ENCODE data around the gene MAMDC4. TPM values are rescaled to one million over a fixed set of nuclear protein-coding genes. Genes with fewer than 3 reads are reported as not detected.

The MAMDC4 gene
- total RNA-seq, 1 experiment from 2014 or later, result 17.3 TPM

DNA sequence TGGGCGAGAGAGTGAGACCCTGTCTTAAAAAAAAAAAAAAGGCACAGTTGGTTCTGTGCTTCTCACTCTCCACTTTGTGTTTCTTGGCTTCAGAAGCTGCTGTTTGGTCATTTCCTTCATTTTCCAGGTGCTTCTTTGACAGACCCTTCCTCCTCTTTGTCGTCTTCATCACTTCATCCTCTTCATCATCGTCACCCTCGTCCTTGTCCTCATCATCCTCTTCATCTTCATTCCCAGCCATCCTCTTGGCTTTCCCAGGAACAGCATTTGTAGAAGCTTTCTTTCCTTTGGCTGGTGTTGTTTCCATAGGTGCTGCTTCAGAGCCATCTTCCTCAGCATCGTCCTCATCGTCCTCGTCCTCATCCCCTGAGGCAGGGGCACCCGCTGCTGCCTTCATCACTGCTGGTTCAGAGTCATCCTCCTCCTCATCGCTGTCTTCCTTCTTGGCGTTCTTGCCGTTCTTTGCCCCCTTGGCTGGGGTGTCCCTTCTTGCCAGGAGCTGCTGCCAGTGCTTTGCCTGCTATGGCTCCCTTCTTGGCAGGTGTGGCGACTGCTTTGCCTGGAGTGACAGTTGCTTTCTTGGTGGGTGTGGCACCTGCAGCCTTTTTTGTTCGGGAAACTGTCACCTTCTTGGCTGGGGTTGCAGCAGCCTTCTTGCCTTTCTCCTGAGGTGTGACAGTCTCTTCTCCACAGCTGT is 37.3 kb upstream of the MAMDC4 start:
- no peak overlapping the region for H3K9ac ChIP-seq (ENCODE audit: low read length)
- no peak overlapping the region for H2AFZ ChIP-seq (ENCODE audit: low read depth, low read length, poor library complexity, severe bottlenecking)
- no peaks in the 10 kb centered on the region for H3K4me1 ChIP-seq (ENCODE audit: control insufficient read depth in 1 of 2, insufficient read depth in 2 of 2, low read length in 2 of 2)
- TF ChIP-seq RAD21 (IDR thresholded peaks at IDR 0.05; ENCODE audit: low read depth) (no peak), POLR2AphosphoS5 (IDR thresholded peaks at IDR 0.05; ENCODE audit: low read depth, low read length) (no peak), EZH2phosphoT487 (IDR thresholded peaks at IDR 0.05; ENCODE audit: borderline replicate concordance) (no peak), JUND (IDR thresholded peaks at IDR 0.05) (no peak), EZH2 (IDR thresholded peaks at IDR 0.05) (no peak), ELF1 (IDR thresholded peaks at IDR 0.05; ENCODE audit: borderline replicate concordance, low read depth) (no peak), ZFX (IDR thresholded peaks at IDR 0.05) (no peak), SP1 (IDR thresholded peaks at IDR 0.05; ENCODE audit: low read depth) (no peak), CEBPB (IDR thresholded peaks at IDR 0.05; ENCODE audit: low read depth) (no peak), SRF (IDR thresholded peaks at IDR 0.05; ENCODE audit: low read depth) (no peak), EGR1 (IDR thresholded peaks at IDR 0.05; ENCODE audit: low read depth) (no peak)
- TF ChIP-seq, protein P1, sequence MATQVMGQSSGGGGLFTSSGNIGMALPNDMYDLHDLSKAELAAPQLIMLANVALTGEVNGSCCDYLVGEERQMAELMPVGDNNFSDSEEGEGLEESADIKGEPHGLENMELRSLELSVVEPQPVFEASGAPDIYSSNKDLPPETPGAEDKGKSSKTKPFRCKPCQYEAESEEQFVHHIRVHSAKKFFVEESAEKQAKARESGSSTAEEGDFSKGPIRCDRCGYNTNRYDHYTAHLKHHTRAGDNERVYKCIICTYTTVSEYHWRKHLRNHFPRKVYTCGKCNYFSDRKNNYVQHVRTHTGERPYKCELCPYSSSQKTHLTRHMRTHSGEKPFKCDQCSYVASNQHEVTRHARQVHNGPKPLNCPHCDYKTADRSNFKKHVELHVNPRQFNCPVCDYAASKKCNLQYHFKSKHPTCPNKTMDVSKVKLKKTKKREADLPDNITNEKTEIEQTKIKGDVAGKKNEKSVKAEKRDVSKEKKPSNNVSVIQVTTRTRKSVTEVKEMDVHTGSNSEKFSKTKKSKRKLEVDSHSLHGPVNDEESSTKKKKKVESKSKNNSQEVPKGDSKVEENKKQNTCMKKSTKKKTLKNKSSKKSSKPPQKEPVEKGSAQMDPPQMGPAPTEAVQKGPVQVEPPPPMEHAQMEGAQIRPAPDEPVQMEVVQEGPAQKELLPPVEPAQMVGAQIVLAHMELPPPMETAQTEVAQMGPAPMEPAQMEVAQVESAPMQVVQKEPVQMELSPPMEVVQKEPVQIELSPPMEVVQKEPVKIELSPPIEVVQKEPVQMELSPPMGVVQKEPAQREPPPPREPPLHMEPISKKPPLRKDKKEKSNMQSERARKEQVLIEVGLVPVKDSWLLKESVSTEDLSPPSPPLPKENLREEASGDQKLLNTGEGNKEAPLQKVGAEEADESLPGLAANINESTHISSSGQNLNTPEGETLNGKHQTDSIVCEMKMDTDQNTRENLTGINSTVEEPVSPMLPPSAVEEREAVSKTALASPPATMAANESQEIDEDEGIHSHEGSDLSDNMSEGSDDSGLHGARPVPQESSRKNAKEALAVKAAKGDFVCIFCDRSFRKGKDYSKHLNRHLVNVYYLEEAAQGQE (IDR thresholded peaks at IDR 0.05; ENCODE audit: low read depth), result no peak
- TF ChIP-seq, protein P2, sequence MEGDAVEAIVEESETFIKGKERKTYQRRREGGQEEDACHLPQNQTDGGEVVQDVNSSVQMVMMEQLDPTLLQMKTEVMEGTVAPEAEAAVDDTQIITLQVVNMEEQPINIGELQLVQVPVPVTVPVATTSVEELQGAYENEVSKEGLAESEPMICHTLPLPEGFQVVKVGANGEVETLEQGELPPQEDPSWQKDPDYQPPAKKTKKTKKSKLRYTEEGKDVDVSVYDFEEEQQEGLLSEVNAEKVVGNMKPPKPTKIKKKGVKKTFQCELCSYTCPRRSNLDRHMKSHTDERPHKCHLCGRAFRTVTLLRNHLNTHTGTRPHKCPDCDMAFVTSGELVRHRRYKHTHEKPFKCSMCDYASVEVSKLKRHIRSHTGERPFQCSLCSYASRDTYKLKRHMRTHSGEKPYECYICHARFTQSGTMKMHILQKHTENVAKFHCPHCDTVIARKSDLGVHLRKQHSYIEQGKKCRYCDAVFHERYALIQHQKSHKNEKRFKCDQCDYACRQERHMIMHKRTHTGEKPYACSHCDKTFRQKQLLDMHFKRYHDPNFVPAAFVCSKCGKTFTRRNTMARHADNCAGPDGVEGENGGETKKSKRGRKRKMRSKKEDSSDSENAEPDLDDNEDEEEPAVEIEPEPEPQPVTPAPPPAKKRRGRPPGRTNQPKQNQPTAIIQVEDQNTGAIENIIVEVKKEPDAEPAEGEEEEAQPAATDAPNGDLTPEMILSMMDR (IDR thresholded peaks at IDR 0.05 in 2 of 3, conservative IDR thresholded peaks at IDR 0.05 in 1 of 3; ENCODE audit: borderline replicate concordance in 1 of 3, insufficient read depth in 1 of 3, low read depth in 2 of 3, low read length in 2 of 3), result no peak
- TF ChIP-seq, protein P3, sequence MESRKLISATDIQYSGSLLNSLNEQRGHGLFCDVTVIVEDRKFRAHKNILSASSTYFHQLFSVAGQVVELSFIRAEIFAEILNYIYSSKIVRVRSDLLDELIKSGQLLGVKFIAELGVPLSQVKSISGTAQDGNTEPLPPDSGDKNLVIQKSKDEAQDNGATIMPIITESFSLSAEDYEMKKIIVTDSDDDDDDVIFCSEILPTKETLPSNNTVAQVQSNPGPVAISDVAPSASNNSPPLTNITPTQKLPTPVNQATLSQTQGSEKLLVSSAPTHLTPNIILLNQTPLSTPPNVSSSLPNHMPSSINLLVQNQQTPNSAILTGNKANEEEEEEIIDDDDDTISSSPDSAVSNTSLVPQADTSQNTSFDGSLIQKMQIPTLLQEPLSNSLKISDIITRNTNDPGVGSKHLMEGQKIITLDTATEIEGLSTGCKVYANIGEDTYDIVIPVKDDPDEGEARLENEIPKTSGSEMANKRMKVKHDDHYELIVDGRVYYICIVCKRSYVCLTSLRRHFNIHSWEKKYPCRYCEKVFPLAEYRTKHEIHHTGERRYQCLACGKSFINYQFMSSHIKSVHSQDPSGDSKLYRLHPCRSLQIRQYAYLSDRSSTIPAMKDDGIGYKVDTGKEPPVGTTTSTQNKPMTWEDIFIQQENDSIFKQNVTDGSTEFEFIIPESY (IDR thresholded peaks at IDR 0.05; ENCODE audit: extremely low read depth, insufficient replicate concordance, low read length), result no peak
- TF ChIP-seq, protein P4, sequence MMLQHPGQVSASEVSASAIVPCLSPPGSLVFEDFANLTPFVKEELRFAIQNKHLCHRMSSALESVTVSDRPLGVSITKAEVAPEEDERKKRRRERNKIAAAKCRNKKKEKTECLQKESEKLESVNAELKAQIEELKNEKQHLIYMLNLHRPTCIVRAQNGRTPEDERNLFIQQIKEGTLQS (IDR thresholded peaks at IDR 0.05), result no peak
- no TSS peak for BruUV-seq (replicated peaks)
- ChIA-PET CTCF (no interaction called here), POLR2A (no interaction called here), RAD21 (ENCODE audit: low non-redundant PET in 1 of 2, low total read pairs in 2 of 2, uncharacterized antibody in 2 of 2, unreplicated experiment in 2 of 2) (no interaction called here)
- ATAC-seq (no peak), DNase-seq (ENCODE audit: low read depth, low spot score) (no peak)
- H3K4me2 ChIP-seq (ENCODE audit: low read length), result no peak overlapping the region
- H3K9me3 ChIP-seq (ENCODE audit: control insufficient read depth in 1 of 2, insufficient read depth in 1 of 2, low read depth in 1 of 2, low read length in 2 of 2), result no peaks in the 10 kb centered on the region
- no peaks in the 10 kb centered on the region for H3K9me2 ChIP-seq (ENCODE audit: insufficient read depth)
- H4K20me1 ChIP-seq (ENCODE audit: insufficient read depth), result no peaks in the 10 kb centered on the region
- H3K79me2 ChIP-seq (ENCODE audit: insufficient read depth, low read length), result peaks cover 53% of the 10 kb centered on the region
- H3K36me3 ChIP-seq (ENCODE audit: control insufficient read depth in 1 of 2, insufficient read depth in 2 of 2, low read length in 2 of 2), result peaks cover 3 to 14% of the 10 kb centered on the region in 2 experiments; a peak in 3 of 4 replicates
- no peak overlapping the region for H3K27ac ChIP-seq (ENCODE audit: low read depth, low read length)
- no peaks in the 10 kb centered on the region for H3K27me3 ChIP-seq (ENCODE audit: insufficient read depth, low read length)
- H3K4me3 ChIP-seq (replicated peaks in 1 of 2; ENCODE audit: low read depth in 1 of 2, low read length in 2 of 2), result no peak overlapping the region
- intact Hi-C loops (cut with micrococcal nuclease), result no loop called here
